HepG2 (cell line): ENCODE data around the gene LRRC27. TPM values are rescaled to one million over a fixed set of nuclear protein-coding genes. Genes with fewer than 3 reads are reported as not detected.

Experiments
- CEBPG ChIP-seq: IDR thresholded peaks from 2 replicates; pipeline ENCODE4 v1.6.1; 2016
- HNF1A ChIP-seq, 2 experiments: sonication (generic) in 1 of 2; formaldehyde crosslinking in 1 of 2; IDR thresholded peaks; 2 replicates each; pipeline versions ENCODE4 v1.4.0 to v1.6.1; 2016 to 2020; ENCODE audit warnings: borderline replicate concordance in 1 of 2, low read depth in 1 of 2, mild to moderate bottlenecking in 1 of 2, missing genetic modification reagents in 1 of 2
- MAFK ChIP-seq, 2 experiments: IDR thresholded peaks in 1 of 2; conservative IDR thresholded peaks in 1 of 2; 2 replicates each; pipeline ENCODE4 v1.6.1; 2011; ENCODE audit warnings: improper control_type of control experiment in 2 of 2, low read length in 2 of 2
- MZF1 ChIP-seq: sonication (generic); formaldehyde crosslinking; IDR thresholded peaks from 2 replicates; pipeline ENCODE4 v1.8.1; 2023; ENCODE audit warnings: mild to moderate bottlenecking, missing genetic modification reagents, borderline replicate concordance
- REPIN1 ChIP-seq: sonication (generic); formaldehyde crosslinking; IDR thresholded peaks from 2 replicates; pipeline ENCODE4 v1.8.0; 2022; ENCODE audit warnings: missing genetic modification reagents, low read depth, mild to moderate bottlenecking, borderline replicate concordance
- SMYD3 ChIP-seq: sonication (generic); formaldehyde crosslinking; IDR thresholded peaks from 2 replicates; pipeline ENCODE4 v1.8.1; 2023; ENCODE audit warnings: mild to moderate bottlenecking, missing genetic modification reagents
- ZNF687 ChIP-seq: sonication (generic); formaldehyde crosslinking; IDR thresholded peaks from 2 replicates; pipeline ENCODE4 v1.5.1; 2020; ENCODE audit warnings: mild to moderate bottlenecking, missing genetic modification reagents, moderate library complexity
- ZNF782 ChIP-seq: sonication (generic); formaldehyde crosslinking; IDR thresholded peaks from 2 replicates; pipeline ENCODE4 v1.4.0; 2020; ENCODE audit warnings: missing genetic modification reagents, mild to moderate bottlenecking, borderline replicate concordance
- polyA plus RNA-seq, 8 experiments: library from polyadenylated mRNA; depleted of rRNA in 3 of 8; stranded (reverse) in 7 of 8; unstranded in 1 of 8; fragments of >200 nt; fragmentation: Illumina TruSeq in 4 of 8; extraction: Trizol in 4 of 8; gene quantifications; 2 replicates each; pipeline versions ENCODE4 v1.2.1 to v1.2.3, GENCODE V29; 2011 to 2016; ENCODE audit warnings: low read depth in 4 of 8, missing spikeins in 1 of 8, mixed read lengths in 1 of 8; ENCODE audit not compliant: insufficient read depth in 1 of 8
- total RNA-seq, 5 experiments: library from RNA; depleted of rRNA; stranded (reverse); fragments of >200 nt; fragmentation: Illumina TruSeq; extraction: Trizol; gene quantifications; 2 replicates each; pipeline ENCODE4 v1.2.3, GENCODE V29; 2016; ENCODE audit warnings: low read depth in 1 of 5
- TF ChIP-seq, protein P1 (sequence below): sonication (generic); formaldehyde crosslinking; IDR thresholded peaks from 2 replicates; pipeline ENCODE4 v1.4.0; 2020; ENCODE audit warnings: missing genetic modification reagents, borderline replicate concordance
- TF ChIP-seq, protein P2 (sequence below): IDR thresholded peaks from 2 replicates; pipeline ENCODE4 v1.6.1; 2016; ENCODE audit warnings: missing genetic modification reagents, missing compliant biosample characterization
- TF ChIP-seq, protein P3 (sequence below): sonication (generic); formaldehyde crosslinking; IDR thresholded peaks from 2 replicates; pipeline ENCODE4 v1.4.0; 2020; ENCODE audit warnings: mild to moderate bottlenecking, low read depth, missing genetic modification reagents

The LRRC27 gene
- total and polyA plus RNA-seq, 2 of the 13 experiments (the other 11 are each of a cell fraction or from before 2014, with no cell fraction given), result 4.2 to 4.6 TPM

- TF ChIP-seq, protein P1, sequence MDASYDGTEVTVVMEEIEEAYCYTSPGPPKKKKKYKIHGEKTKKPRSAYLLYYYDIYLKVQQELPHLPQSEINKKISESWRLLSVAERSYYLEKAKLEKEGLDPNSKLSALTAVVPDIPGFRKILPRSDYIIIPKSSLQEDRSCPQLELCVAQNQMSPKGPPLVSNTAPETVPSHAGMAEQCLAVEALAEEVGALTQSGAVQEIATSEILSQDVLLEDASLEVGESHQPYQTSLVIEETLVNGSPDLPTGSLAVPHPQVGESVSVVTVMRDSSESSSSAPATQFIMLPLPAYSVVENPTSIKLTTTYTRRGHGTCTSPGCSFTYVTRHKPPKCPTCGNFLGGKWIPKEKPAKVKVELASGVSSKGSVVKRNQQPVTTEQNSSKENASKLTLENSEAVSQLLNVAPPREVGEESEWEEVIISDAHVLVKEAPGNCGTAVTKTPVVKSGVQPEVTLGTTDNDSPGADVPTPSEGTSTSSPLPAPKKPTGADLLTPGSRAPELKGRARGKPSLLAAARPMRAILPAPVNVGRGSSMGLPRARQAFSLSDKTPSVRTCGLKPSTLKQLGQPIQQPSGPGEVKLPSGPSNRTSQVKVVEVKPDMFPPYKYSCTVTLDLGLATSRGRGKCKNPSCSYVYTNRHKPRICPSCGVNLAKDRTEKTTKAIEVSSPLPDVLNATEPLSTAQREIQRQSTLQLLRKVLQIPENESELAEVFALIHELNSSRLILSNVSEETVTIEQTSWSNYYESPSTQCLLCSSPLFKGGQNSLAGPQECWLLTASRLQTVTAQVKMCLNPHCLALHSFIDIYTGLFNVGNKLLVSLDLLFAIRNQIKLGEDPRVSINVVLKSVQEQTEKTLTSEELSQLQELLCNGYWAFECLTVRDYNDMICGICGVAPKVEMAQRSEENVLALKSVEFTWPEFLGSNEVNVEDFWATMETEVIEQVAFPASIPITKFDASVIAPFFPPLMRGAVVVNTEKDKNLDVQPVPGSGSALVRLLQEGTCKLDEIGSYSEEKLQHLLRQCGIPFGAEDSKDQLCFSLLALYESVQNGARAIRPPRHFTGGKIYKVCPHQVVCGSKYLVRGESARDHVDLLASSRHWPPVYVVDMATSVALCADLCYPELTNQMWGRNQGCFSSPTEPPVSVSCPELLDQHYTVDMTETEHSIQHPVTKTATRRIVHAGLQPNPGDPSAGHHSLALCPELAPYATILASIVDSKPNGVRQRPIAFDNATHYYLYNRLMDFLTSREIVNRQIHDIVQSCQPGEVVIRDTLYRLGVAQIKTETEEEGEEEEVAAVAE, result no peak
- TF ChIP-seq CEBPG (CRISPR knock-in tag), result no peak
- TF ChIP-seq SMYD3 (CRISPR knock-in tag), result no peak
- TF ChIP-seq, protein P2, sequence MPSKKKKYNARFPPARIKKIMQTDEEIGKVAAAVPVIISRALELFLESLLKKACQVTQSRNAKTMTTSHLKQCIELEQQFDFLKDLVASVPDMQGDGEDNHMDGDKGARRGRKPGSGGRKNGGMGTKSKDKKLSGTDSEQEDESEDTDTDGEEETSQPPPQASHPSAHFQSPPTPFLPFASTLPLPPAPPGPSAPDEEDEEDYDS (CRISPR knock-in tag), result no peak
- TF ChIP-seq ZNF782 (CRISPR knock-in tag), result no peak
- no peak for TF ChIP-seq REPIN1 (CRISPR knock-in tag)
- no peak for TF ChIP-seq HNF1A (IDR thresholded peaks at IDR 0.05; ENCODE audit: low read depth)
- no peak for TF ChIP-seq HNF1A (CRISPR knock-in tag; IDR thresholded peaks at IDR 0.05; ENCODE audit: borderline replicate concordance)
- TF ChIP-seq MAFK (conservative IDR thresholded peaks at IDR 0.05 in 1 of 2, IDR thresholded peaks at IDR 0.05 in 1 of 2; ENCODE audit: low read length in 2 of 2), result no peak
- no peak for TF ChIP-seq MZF1
- TF ChIP-seq, protein P3, sequence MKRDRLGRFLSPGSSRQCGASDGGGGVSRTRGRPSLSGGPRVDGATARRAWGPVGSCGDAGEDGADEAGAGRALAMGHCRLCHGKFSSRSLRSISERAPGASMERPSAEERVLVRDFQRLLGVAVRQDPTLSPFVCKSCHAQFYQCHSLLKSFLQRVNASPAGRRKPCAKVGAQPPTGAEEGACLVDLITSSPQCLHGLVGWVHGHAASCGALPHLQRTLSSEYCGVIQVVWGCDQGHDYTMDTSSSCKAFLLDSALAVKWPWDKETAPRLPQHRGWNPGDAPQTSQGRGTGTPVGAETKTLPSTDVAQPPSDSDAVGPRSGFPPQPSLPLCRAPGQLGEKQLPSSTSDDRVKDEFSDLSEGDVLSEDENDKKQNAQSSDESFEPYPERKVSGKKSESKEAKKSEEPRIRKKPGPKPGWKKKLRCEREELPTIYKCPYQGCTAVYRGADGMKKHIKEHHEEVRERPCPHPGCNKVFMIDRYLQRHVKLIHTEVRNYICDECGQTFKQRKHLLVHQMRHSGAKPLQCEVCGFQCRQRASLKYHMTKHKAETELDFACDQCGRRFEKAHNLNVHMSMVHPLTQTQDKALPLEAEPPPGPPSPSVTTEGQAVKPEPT, result no peak
- peak; percentile 49 for TF ChIP-seq ZNF687 (CRISPR knock-in tag)
Measured at GRCh38 chr10:132282667-132283603, 49.1 kb upstream of the LRRC27 start (continued).
